KBM-7 (cell line): ENCODE results near the gene TMEM183A.

Source experiments
- DNase-seq: peaks from one replicate; pipeline ENCODE4 v3.0.0-alpha.2; 2015
- in situ Hi-C: fragments of 300-500 bp; cut with MboI; formaldehyde crosslinking; loops from 2 replicates; pipeline ENCODE4 v1.14.3; 2020; ENCODE audit warnings: low sequenced_read_pairs, low pct_unique_long_range_greater_than_20kb, mixed read lengths

The TMEM183A gene

GRCh38 chr1:203026666-203027663 is 19.8 kb downstream of the TMEM183A start:
- in situ Hi-C loops: no loop called here
- no peak for DNase-seq

GRCh38 chr1:203028067-203028783 is 21.1 kb downstream of the TMEM183A start:
- in situ Hi-C loops: no loop called here
- DNase-seq: no peak

- in situ Hi-C loops: no loop called here
- no peak for DNase-seq
Measured at GRCh38 chr1:203028784-203029553, 21.8 kb downstream of the TMEM183A start.

GRCh38 chr1:203031467-203031866 is 24.3 kb downstream of the TMEM183A start:
- DNase-seq: no peak
- in situ Hi-C loops: no loop called here

GRCh38 chr1:203033287-203033686 is 26.1 kb downstream of the TMEM183A start:
- in situ Hi-C loops: no loop called here
- no peak for DNase-seq

GRCh38 chr1:203033917-203034316 is 26.7 kb downstream of the TMEM183A start:
- in situ Hi-C loops: no loop called here
- no peak for DNase-seq

- DNase-seq: no peak
- in situ Hi-C loops: no loop called here
Measured at GRCh38 chr1:203034422-203035110, 27.4 kb downstream of the TMEM183A start.

- in situ Hi-C loops: no loop called here
- DNase-seq: no peak
Measured at GRCh38 chr1:203035111-203036000, 28.2 kb downstream of the TMEM183A start.

- no peak for DNase-seq
- in situ Hi-C loops: no loop called here
Measured at GRCh38 chr1:203036135-203036534, 29.0 kb downstream of the TMEM183A start.

GRCh38 chr1:203036537-203036936 is 29.4 kb downstream of the TMEM183A start:
- in situ Hi-C loops: no loop called here
- DNase-seq: no peak

- DNase-seq: no peak
- in situ Hi-C loops: no loop called here
Measured at GRCh38 chr1:203037509-203038190, 30.5 kb downstream of the TMEM183A start.

- in situ Hi-C loops: no loop called here
- DNase-seq: no peak
Measured at GRCh38 chr1:203038217-203038741, 31.1 kb downstream of the TMEM183A start.

GRCh38 chr1:203038891-203039608 is 31.9 kb downstream of the TMEM183A start:
- peak; percentile 74 for DNase-seq
- in situ Hi-C loops: no loop called here

- in situ Hi-C loops: no loop called here
- peak; percentile 32 for DNase-seq
Measured at GRCh38 chr1:203039609-203040512, 32.7 kb downstream of the TMEM183A start.

- in situ Hi-C loops: no loop called here
- no peak for DNase-seq
Measured at GRCh38 chr1:203040513-203041275, 33.5 kb downstream of the TMEM183A start.
